ENCODE measurements around the gene RASD1. TPM values are rescaled to one million over a fixed set of nuclear protein-coding genes. Genes with fewer than 3 reads are reported as not detected.

RASD1 gene
- total and polyA plus RNA-seq, 2 experiments from 2014 or later: 3.6 to 3.7 TPM

DNA sequence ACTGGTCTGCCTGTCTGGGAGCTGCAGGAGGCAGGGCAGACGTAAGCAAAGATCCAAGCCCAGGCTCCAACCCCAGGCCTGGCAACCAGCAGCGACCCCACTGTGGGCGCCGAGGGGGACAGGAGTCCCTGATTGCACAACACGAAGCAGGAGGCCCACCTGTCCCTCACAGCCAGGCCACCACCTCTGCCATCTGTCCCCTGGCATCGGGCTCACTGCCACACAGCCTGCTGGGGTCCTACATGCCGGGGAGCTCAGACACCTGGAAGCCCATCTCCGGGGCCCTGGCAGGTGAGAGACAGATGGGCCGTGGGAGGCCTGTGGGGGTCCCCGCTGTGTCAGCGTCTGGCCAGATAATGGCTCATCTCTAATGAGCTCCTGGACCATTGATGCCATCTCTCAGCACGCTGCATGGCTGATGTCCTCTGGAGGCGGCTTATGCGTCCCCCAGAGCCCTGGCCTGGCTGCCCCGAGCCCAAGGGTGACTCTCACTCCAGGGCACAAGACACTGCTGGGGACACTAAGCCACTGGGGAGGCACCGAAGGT lies 11.3 kb upstream of the RASD1 start:
- Histone ChIP-seq H3K27me3 (ENCODE audit: insufficient read depth) (no peaks in the 10 kb centered on the region), H4K20me1 (replicated peaks; ENCODE audit: insufficient read depth) (no peaks in the 10 kb centered on the region), H3K4me2 (no peak overlapping the region), H2AFZ (no peak overlapping the region), H3K4me3 (no peak overlapping the region), H3K9me2 (ENCODE audit: insufficient read depth) (no peaks in the 10 kb centered on the region), H3K79me2 (replicated peaks; ENCODE audit: insufficient read depth) (no peaks in the 10 kb centered on the region), H3K36me3 (ENCODE audit: insufficient read depth) (no peaks in the 10 kb centered on the region), H3K4me1 (ENCODE audit: insufficient read depth) (no peaks in the 10 kb centered on the region), H3K27ac (ENCODE audit: low read depth) (no peak overlapping the region), H3F3A (replicated peaks; ENCODE audit: low read depth) (no peaks in the 10 kb centered on the region)
- Mint-ChIP-seq H3K36me3 (ENCODE audit: low read depth) (no peaks in the 10 kb centered on the region; the same call in 2 of the 3 replicates), H3K4me1 (peaks cover 6% of the 10 kb centered on the region), H3K4me3 (no peak overlapping the region), H3K27me3 (ENCODE audit: insufficient read depth, low read depth, poor library complexity) (peaks cover 20% of the 10 kb centered on the region), H3K9me3 (no peaks in the 10 kb centered on the region), H3K27ac (no peak overlapping the region)
- ATAC-seq (no peak), DNase-seq (ENCODE audit: low spot score) (no peak)
- TF ChIP-seq, protein P1, sequence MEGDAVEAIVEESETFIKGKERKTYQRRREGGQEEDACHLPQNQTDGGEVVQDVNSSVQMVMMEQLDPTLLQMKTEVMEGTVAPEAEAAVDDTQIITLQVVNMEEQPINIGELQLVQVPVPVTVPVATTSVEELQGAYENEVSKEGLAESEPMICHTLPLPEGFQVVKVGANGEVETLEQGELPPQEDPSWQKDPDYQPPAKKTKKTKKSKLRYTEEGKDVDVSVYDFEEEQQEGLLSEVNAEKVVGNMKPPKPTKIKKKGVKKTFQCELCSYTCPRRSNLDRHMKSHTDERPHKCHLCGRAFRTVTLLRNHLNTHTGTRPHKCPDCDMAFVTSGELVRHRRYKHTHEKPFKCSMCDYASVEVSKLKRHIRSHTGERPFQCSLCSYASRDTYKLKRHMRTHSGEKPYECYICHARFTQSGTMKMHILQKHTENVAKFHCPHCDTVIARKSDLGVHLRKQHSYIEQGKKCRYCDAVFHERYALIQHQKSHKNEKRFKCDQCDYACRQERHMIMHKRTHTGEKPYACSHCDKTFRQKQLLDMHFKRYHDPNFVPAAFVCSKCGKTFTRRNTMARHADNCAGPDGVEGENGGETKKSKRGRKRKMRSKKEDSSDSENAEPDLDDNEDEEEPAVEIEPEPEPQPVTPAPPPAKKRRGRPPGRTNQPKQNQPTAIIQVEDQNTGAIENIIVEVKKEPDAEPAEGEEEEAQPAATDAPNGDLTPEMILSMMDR (conservative IDR thresholded peaks at IDR 0.05; ENCODE audit: low read depth in 2 of 2): no peak
- TF ChIP-seq ZNF331 (CRISPR knock-in tag; IDR thresholded peaks at IDR 0.05; ENCODE audit: low read depth) (no peak), POLR2AphosphoS5 (IDR thresholded peaks at IDR 0.05; ENCODE audit: low read depth) (no peak), JUNB (IDR thresholded peaks at IDR 0.05; ENCODE audit: unreplicated experiment) (no peak), ZNF114 (CRISPR knock-in tag; IDR thresholded peaks at IDR 0.05) (no peak), EZH2 (IDR thresholded peaks at IDR 0.05; ENCODE audit: low read depth, unreplicated experiment) (no peak)
- TF ChIP-seq, protein P2, sequence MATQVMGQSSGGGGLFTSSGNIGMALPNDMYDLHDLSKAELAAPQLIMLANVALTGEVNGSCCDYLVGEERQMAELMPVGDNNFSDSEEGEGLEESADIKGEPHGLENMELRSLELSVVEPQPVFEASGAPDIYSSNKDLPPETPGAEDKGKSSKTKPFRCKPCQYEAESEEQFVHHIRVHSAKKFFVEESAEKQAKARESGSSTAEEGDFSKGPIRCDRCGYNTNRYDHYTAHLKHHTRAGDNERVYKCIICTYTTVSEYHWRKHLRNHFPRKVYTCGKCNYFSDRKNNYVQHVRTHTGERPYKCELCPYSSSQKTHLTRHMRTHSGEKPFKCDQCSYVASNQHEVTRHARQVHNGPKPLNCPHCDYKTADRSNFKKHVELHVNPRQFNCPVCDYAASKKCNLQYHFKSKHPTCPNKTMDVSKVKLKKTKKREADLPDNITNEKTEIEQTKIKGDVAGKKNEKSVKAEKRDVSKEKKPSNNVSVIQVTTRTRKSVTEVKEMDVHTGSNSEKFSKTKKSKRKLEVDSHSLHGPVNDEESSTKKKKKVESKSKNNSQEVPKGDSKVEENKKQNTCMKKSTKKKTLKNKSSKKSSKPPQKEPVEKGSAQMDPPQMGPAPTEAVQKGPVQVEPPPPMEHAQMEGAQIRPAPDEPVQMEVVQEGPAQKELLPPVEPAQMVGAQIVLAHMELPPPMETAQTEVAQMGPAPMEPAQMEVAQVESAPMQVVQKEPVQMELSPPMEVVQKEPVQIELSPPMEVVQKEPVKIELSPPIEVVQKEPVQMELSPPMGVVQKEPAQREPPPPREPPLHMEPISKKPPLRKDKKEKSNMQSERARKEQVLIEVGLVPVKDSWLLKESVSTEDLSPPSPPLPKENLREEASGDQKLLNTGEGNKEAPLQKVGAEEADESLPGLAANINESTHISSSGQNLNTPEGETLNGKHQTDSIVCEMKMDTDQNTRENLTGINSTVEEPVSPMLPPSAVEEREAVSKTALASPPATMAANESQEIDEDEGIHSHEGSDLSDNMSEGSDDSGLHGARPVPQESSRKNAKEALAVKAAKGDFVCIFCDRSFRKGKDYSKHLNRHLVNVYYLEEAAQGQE (IDR thresholded peaks at IDR 0.05; ENCODE audit: unreplicated experiment): no peak
- TF ChIP-seq, protein P3, sequence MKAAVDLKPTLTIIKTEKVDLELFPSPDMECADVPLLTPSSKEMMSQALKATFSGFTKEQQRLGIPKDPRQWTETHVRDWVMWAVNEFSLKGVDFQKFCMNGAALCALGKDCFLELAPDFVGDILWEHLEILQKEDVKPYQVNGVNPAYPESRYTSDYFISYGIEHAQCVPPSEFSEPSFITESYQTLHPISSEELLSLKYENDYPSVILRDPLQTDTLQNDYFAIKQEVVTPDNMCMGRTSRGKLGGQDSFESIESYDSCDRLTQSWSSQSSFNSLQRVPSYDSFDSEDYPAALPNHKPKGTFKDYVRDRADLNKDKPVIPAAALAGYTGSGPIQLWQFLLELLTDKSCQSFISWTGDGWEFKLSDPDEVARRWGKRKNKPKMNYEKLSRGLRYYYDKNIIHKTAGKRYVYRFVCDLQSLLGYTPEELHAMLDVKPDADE (IDR thresholded peaks at IDR 0.05): no peak

DNA sequence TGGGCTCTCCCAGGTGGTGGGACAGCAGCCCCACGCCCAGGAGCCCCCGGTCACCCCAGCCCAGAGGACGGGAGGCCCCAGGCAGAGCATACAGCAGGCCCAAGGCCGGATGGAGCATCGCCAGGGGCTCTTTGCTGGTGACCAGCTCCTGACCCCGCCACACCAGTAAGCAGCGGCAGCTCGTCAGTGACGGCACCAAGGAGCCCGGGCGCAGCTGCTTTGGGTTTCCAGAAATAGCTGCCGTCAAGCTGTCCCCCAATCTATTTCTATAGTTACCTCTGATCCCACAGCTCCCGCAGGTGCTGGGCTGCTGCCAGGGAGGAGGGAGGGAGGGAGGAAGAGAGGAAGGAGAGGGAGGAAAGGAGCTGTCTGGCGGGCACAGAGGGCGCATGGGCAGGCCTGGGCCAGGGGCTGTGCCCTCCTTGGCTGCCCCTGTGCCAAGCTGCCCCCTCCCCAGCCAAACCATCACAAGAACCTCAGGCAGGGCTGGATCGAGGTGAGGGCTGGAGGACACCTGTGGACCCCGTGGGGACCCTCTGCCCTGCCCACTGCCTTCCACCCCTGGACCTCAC lies 10.8 kb upstream of the RASD1 start:
- Histone ChIP-seq H4K20me1 (replicated peaks; ENCODE audit: insufficient read depth) (no peaks in the 10 kb centered on the region), H3K4me1 (ENCODE audit: insufficient read depth) (no peaks in the 10 kb centered on the region), H3K27ac (ENCODE audit: low read depth) (no peak overlapping the region), H3K9me2 (ENCODE audit: insufficient read depth) (no peaks in the 10 kb centered on the region), H3F3A (replicated peaks; ENCODE audit: low read depth) (no peaks in the 10 kb centered on the region), H2AFZ (no peak overlapping the region), H3K27me3 (ENCODE audit: insufficient read depth) (no peaks in the 10 kb centered on the region), H3K79me2 (replicated peaks; ENCODE audit: insufficient read depth) (no peaks in the 10 kb centered on the region), H3K4me2 (no peak overlapping the region), H3K36me3 (ENCODE audit: insufficient read depth) (no peaks in the 10 kb centered on the region), H3K4me3 (no peak overlapping the region)
- ATAC-seq: no peak
- Mint-ChIP-seq H3K4me1 (peaks cover 6% of the 10 kb centered on the region), H3K4me3 (no peak overlapping the region), H3K36me3 (ENCODE audit: low read depth) (no peaks in the 10 kb centered on the region; the same call in 2 of the 3 replicates), H3K9me3 (no peaks in the 10 kb centered on the region), H3K27me3 (ENCODE audit: insufficient read depth, low read depth, poor library complexity) (peaks cover 21% of the 10 kb centered on the region), H3K27ac (no peak overlapping the region)
- no peak for DNase-seq (ENCODE audit: low spot score)
- TF ChIP-seq, protein P3 (IDR thresholded peaks at IDR 0.05): no peak
- no peak for TF ChIP-seq CREB1 (CRISPR knock-in tag; IDR thresholded peaks at IDR 0.05; ENCODE audit: low read depth)
- TF ChIP-seq EZH2phosphoT487 (IDR thresholded peaks at IDR 0.05; ENCODE audit: unreplicated experiment): no peak
- TF ChIP-seq ZNF114 (CRISPR knock-in tag; IDR thresholded peaks at IDR 0.05): no peak
- no peak for TF ChIP-seq NANOG (IDR thresholded peaks at IDR 0.05; ENCODE audit: borderline replicate concordance)
- TF ChIP-seq, protein P1 (conservative IDR thresholded peaks at IDR 0.05; ENCODE audit: low read depth in 2 of 2): no peak
